GM18505 (cell line): ENCODE measurements around the gene LRP1B.
"Not testable (repeated sequence)": the region's sequence is repeated elsewhere in the genome, so short reads cannot be mapped to it uniquely, and the experiment has no call there.

Experiments used
- ATAC-seq: cut with Tn5 transposase; IDR thresholded peaks from one replicate; pipeline ENCODE4 v1.9.1; 2021; ENCODE audit not compliant: unreplicated experiment
- POLR2A ChIP-seq: IDR thresholded peaks from 4 replicates; pipeline ENCODE4 v1.6.1; 2011; ENCODE audit warnings: borderline replicate concordance; ENCODE audit not compliant: insufficient read depth, insufficient read length; ENCODE audit errors: extremely low read depth

Gene LRP1B

GRCh38 chr2:140455315-140455714, 1675.5 kb downstream of the LRP1B start:
- no peak for ATAC-seq
- TF ChIP-seq POLR2A: no peak

- no peak for ATAC-seq
- no peak for TF ChIP-seq POLR2A
Observed at GRCh38 chr2:140454717-140455116, 1676.1 kb downstream of the LRP1B start.

- no peak for ATAC-seq
- TF ChIP-seq POLR2A: no peak
Observed at GRCh38 chr2:140451324-140451723, 1679.5 kb downstream of the LRP1B start.

- TF ChIP-seq POLR2A: no peak
- ATAC-seq: no peak
Observed at GRCh38 chr2:140442319-140442718, 1688.5 kb downstream of the LRP1B start.

GRCh38 chr2:140440815-140441214, 1690.0 kb downstream of the LRP1B start:
- TF ChIP-seq POLR2A: no peak

GRCh38 chr2:140436936-140437335, 1693.9 kb downstream of the LRP1B start:
- ATAC-seq: no peak
- TF ChIP-seq POLR2A: no peak

More at GRCh38 chr2:140440815-140441214, 1690.0 kb downstream of the LRP1B start:
- no peak for ATAC-seq

- ATAC-seq: not testable (repeated sequence)
Observed at GRCh38 chr2:140427033-140427432, 1703.8 kb downstream of the LRP1B start.

- no peak for ATAC-seq
- no peak for TF ChIP-seq POLR2A
Observed at GRCh38 chr2:140424471-140424870, 1706.3 kb downstream of the LRP1B start.

- TF ChIP-seq POLR2A: no peak
- ATAC-seq: no peak
Observed at GRCh38 chr2:140422759-140423158, 1708.1 kb downstream of the LRP1B start.

GRCh38 chr2:140417504-140417903, 1713.3 kb downstream of the LRP1B start:
- no peak for ATAC-seq
- TF ChIP-seq POLR2A: no peak

- no peak for TF ChIP-seq POLR2A
- ATAC-seq: no peak
Observed at GRCh38 chr2:140416577-140416976, 1714.2 kb downstream of the LRP1B start.

- ATAC-seq: not testable (repeated sequence)
Observed at GRCh38 chr2:140415035-140415434, 1715.8 kb downstream of the LRP1B start.

- TF ChIP-seq POLR2A: no peak
- no peak for ATAC-seq
Observed at GRCh38 chr2:140410695-140411094, 1720.1 kb downstream of the LRP1B start.

GRCh38 chr2:140401056-140401455, 1729.8 kb downstream of the LRP1B start:
- no peak for ATAC-seq
- TF ChIP-seq POLR2A: no peak

- TF ChIP-seq POLR2A: no peak
- ATAC-seq: no peak
Observed at GRCh38 chr2:140392824-140393223, 1738.0 kb downstream of the LRP1B start.

- TF ChIP-seq POLR2A: no peak
- no peak for ATAC-seq
Observed at GRCh38 chr2:140384946-140385345, 1745.9 kb downstream of the LRP1B start.

GRCh38 chr2:140383781-140384180, 1747.0 kb downstream of the LRP1B start:
- ATAC-seq: no peak
- no peak for TF ChIP-seq POLR2A
